Heart right ventricle (tissue), 16 donors: ENCODE data around the gene TRPV4. TPM values are rescaled to one million over a fixed set of nuclear protein-coding genes. Genes with fewer than 3 reads are reported as not detected.

Experiments used
- ATAC-seq, 8 donors: fragments of 200-7000 bp; cut with Tn5 transposase; one replicate each; pipeline ENCODE4 v1.9.1; 2020; ENCODE audit warnings: mild to moderate bottlenecking in 8 of 8, moderate library complexity in 8 of 8, moderate number of reproducible peaks in 1 of 8
- DNase-seq, 2 donors: peaks; one replicate each; pipeline ENCODE4 v3.0.0-alpha.2; 2020
- H3K27ac ChIP-seq, 10 donors: fragments of 200-600 bp; sonication (generic) in 2 of 10; one replicate each; pipeline versions ENCODE4 v1.5.0 to v1.8.0; 2020 to 2022; ENCODE audit warnings: mild to moderate bottlenecking in 3 of 10
- H3K27me3 ChIP-seq, 7 donors: fragments of 200-600 bp; one replicate each; pipeline ENCODE4 v1.8.0; 2021 to 2022; ENCODE audit warnings: mild to moderate bottlenecking in 2 of 7
- H3K36me3 ChIP-seq, 9 donors: fragments of 200-600 bp; sonication (generic) in 1 of 9; one replicate each; pipeline versions ENCODE4 v1.5.0 to v1.8.0; 2020 to 2022; ENCODE audit warnings: mild to moderate bottlenecking in 2 of 9
- H3K4me1 ChIP-seq, 9 donors: fragments of 200-600 bp; sonication (generic) in 1 of 9; one replicate each; pipeline versions ENCODE4 v1.5.0 to v1.8.0; 2020 to 2022; ENCODE audit warnings: mild to moderate bottlenecking in 4 of 9
- H3K4me3 ChIP-seq, 10 donors: fragments of 200-600 bp; sonication (generic) in 2 of 10; one replicate each; pipeline versions ENCODE4 v1.5.0 to v1.8.0; 2020 to 2022; ENCODE audit warnings: mild to moderate bottlenecking in 7 of 10, moderate library complexity in 2 of 10
- H3K9me3 ChIP-seq, 11 donors: fragments of 200-600 bp in 10 of 11; sonication (generic) in 2 of 11; one replicate each; pipeline versions ENCODE4 v1.5.0 to v1.8.0; 2013 to 2022; ENCODE audit warnings: mild to moderate bottlenecking in 2 of 11, control low read depth in 1 of 11, moderate library complexity in 1 of 11
- CTCF ChIP-seq, 9 donors: fragments of 200-600 bp; sonication (generic) in 2 of 9; IDR thresholded peaks; one replicate each; pipeline versions ENCODE4 v1.5.0 to v1.8.0; 2021 to 2022; ENCODE audit warnings: antibody characterized with exemption in 9 of 9, mild to moderate bottlenecking in 5 of 9, moderate library complexity in 1 of 9
- WGBS, 2 donors: extraction: QIAGEN DNeasy Blood & Tissue Kit; methylation state at CpG; one replicate each; pipeline ENCODE4 v1.1.7; 2013; ENCODE audit warnings: inconsistent platforms in 1 of 2; 5-methylcytosine and 5-hydroxymethylcytosine counted together
- intact Hi-C, 10 donors: fragments of 100-400 bp; cut with DNase I; formaldehyde crosslinking; loops; one replicate each; pipeline versions ENCODE4 v1.11.1 to v1.14.2; 2022
- polyA plus RNA-seq, 2 donors: library from polyadenylated mRNA; stranded (reverse); fragments of 200-250 nt; gene quantifications; one replicate each; pipeline ENCODE4 v1.2.3, GENCODE V29; 2013
- total RNA-seq, 10 donors: library from RNA; stranded (reverse); fragmentation: NEBNext Ultra II Directional in 3 of 10; extraction: Animal tissue kit (Norgen Biotek cat#: 25700) in 3 of 10; gene quantifications; one replicate each; pipeline versions ENCODE4 v1.2.1 to v1.2.4, GENCODE V29; 2021 to 2023
- donor health status: Arrhythmogenic right ventricular cardiomyopathy.
- donor health status: ischemic (EF 13 %, LVEDD 7.1; RV severe dilation, severe dysfunction).
- donor health status: healthy with polysubstance abuse.
- donor health status: DM: no; HTN: yes; CAD: no.
- donor health status: DM: no; HTN: no; CAD: no.
- donor health status: ischemic (EF 25% LVEDD 6.9; RV normal size, moderate dysfunction).
- donor health status: ischemic (EF 25% LVEDD 5.7; RV mildly dilated, moderate dysfunction).
- donor health status: healthy.
- donor health status: DM: yes; HTN: yes; CAD: no.
- donor health status: Ischemic cardiomyopathy.
- donor health status: ischemic (EF 35%, LVEDD 5.7; RV mildly dilated, moderate dysfunction).
- donor health status: nonischemic (EF 11% LVEDD 7.7; RV severe dilation, severe dysfunction).
- donor health status: DM: yes; HTN: yes; CAD: no.
- donor health status: PGD.
- donor health status: ischemic (EF 29% LVEDD 5.4; RV normal size, mild dysfunction).
- donor health status: nonischemic (EF 23%, LVEDD 6.1; RV moderate dilation, normal function).

The TRPV4 gene
- total and polyA plus RNA-seq, 12 donors: 0.07 to 1.0 (median 0.28) TPM; not detected in 2

GRCh38 chr12:109818253-109818652, 14.9 kb downstream of the TRPV4 start:
- H3K27me3 ChIP-seq: peaks cover 0 to 28% (median 0%) of the 10 kb centered on the region in 7 donors
- TF ChIP-seq CTCF (IDR thresholded peaks at IDR 0.05): no peak
- H3K4me1 ChIP-seq: no peaks in the 10 kb centered on the region
- DNase-seq: no peak
- no peaks in the 10 kb centered on the region for H3K36me3 ChIP-seq
- H3K9me3 ChIP-seq: no peaks in the 10 kb centered on the region
- no peak overlapping the region for H3K27ac ChIP-seq
- intact Hi-C loops: no loop called here
- WGBS, 2 donors: 87 to 89% methylated on average over 9 of the region's 9 CpGs
- H3K4me3 ChIP-seq: no peak overlapping the region
- ATAC-seq: no peak

GRCh38 chr12:109817627-109818231, 15.5 kb downstream of the TRPV4 start:
- no peak for ATAC-seq
- no peak for DNase-seq

GRCh38 chr12:109816870-109817269, 16.3 kb downstream of the TRPV4 start:
- WGBS, 2 donors: 87 to 88% methylated on average over 7 of the region's 7 CpGs
- peaks cover 0 to 28% (median 0%) of the 10 kb centered on the region in 7 donors for H3K27me3 ChIP-seq
- intact Hi-C loops: no loop called here
- no peak for TF ChIP-seq CTCF (IDR thresholded peaks at IDR 0.05)
- no peaks in the 10 kb centered on the region for H3K36me3 ChIP-seq
- no peak for ATAC-seq
- H3K27ac ChIP-seq: no peak overlapping the region
- H3K4me3 ChIP-seq: no peak overlapping the region
- DNase-seq: no peak
- no peaks in the 10 kb centered on the region for H3K4me1 ChIP-seq
- H3K9me3 ChIP-seq: no peaks in the 10 kb centered on the region

More at GRCh38 chr12:109817627-109818231, 15.5 kb downstream of the TRPV4 start:
- Histone ChIP-seq H3K27me3 (peaks cover 0 to 28% (median 0%) of the 10 kb centered on the region in 7 donors), H3K4me1 (no peaks in the 10 kb centered on the region), H3K9me3 (no peaks in the 10 kb centered on the region), H3K27ac (no peak overlapping the region), H3K4me3 (no peak overlapping the region), H3K36me3 (no peaks in the 10 kb centered on the region)
- no peak for TF ChIP-seq CTCF (IDR thresholded peaks at IDR 0.05)
- intact Hi-C loops: no loop called here
- WGBS, 2 donors: 94 to 95% methylated on average over 8 of the region's 8 CpGs

GRCh38 chr12:109815757-109816617, 17.2 kb downstream of the TRPV4 start:
- 79 to 85% methylated on average over 10 of the region's 10 CpGs for WGBS, 2 donors
- intact Hi-C loops: no loop called here
- no peaks in the 10 kb centered on the region for H3K36me3 ChIP-seq
- no peak overlapping the region for H3K4me3 ChIP-seq
- peaks cover 0 to 26% (median 0%) of the 10 kb centered on the region in 7 donors for H3K27me3 ChIP-seq
- no peak overlapping the region for H3K27ac ChIP-seq
- DNase-seq: no peak
- no peak for ATAC-seq
- H3K4me1 ChIP-seq: no peaks in the 10 kb centered on the region
- no peaks in the 10 kb centered on the region for H3K9me3 ChIP-seq
- no peak for TF ChIP-seq CTCF (IDR thresholded peaks at IDR 0.05)
